ENCODE data around the gene BEST4.

Gene BEST4

DNA sequence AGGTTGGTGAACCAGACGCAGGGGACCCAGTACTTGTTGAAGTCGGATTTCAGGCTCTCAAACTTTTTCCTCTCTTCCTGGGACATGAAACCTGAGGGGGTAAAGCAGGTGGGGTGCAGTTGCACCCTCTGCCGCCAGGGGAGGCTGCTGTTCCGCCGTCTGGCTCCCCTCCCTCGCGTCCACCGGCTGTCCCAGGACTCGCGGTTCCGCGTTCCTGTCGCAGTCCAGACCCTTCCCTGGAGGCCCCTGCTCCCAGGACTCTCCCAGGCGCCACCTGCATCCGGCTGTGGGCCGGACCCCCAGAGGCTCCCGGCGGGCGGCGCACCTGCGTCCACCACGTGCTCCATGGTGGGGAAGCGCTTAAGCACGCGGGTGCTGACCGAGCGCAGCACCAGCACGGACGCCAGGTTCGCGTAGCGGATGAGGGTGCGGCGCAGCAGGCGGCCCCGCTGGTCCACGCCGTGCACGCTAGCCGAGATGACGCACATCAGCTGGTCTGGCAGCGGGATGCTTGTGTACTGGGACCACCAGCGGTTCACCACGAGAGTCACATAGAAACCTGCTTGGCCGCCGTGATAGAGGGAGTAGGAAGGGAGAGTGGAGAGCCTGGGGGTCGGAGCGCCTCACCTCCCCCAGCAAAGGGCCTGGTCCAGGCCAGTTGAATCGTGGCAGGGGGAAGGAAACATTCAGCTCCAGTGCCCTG lies 1.7 kb downstream of the BEST4 start (continued):
- TF ChIP-seq ZNF366 (tag by site-specific recombination; conservative IDR thresholded peaks at IDR 0.05), result peak; percentile 68; the same call in 1 of the 2 replicates
- TF ChIP-seq ZNF341 (tag by site-specific recombination; IDR thresholded peaks at IDR 0.05; ENCODE audit: low read depth), result peak; percentile 100
- TF ChIP-seq KLF16 (tag by site-specific recombination; IDR thresholded peaks at IDR 0.05), result peak; percentile 58
- peak; percentile 77 for TF ChIP-seq ZBTB48 (tag by site-specific recombination; IDR thresholded peaks at IDR 0.05)
- no peak for TF ChIP-seq ZNF544 (tag by site-specific recombination; IDR thresholded peaks at IDR 0.05)
- no peak for TF ChIP-seq ZNF433 (tag by site-specific recombination; IDR thresholded peaks at IDR 0.05; ENCODE audit: low read depth)
- TF ChIP-seq SALL2 (tag by site-specific recombination; IDR thresholded peaks at IDR 0.05; ENCODE audit: borderline replicate concordance), result no peak
- TF ChIP-seq SP2 (tag by site-specific recombination; IDR thresholded peaks at IDR 0.05), result peak; percentile 29
- TF ChIP-seq ZNF391 (tag by site-specific recombination; IDR thresholded peaks at IDR 0.05; ENCODE audit: borderline replicate concordance, low read depth), result no peak
- TF ChIP-seq, protein P1, sequence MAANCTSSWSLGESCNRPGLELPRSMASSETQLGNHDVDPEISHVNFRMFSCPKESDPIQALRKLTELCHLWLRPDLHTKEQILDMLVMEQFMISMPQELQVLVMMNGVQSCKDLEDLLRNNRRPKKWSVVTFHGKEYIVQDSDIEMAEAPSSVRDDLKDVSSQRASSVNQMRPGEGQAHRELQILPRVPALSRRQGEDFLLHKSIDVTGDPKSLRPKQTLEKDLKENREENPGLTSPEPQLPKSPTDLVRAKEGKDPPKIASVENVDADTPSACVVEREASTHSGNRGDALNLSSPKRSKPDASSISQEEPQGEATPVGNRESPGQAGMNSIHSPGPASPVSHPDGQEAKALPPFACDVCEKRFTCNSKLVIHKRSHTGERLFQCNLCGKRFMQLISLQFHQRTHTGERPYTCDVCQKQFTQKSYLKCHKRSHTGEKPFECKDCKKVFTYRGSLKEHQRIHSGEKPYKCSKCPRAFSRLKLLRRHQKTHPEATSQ (tag by site-specific recombination; IDR thresholded peaks at IDR 0.05), result 0 out of 2 replicates have a peak, but pooled peaks have one; percentile 28
- TF ChIP-seq, protein P2, sequence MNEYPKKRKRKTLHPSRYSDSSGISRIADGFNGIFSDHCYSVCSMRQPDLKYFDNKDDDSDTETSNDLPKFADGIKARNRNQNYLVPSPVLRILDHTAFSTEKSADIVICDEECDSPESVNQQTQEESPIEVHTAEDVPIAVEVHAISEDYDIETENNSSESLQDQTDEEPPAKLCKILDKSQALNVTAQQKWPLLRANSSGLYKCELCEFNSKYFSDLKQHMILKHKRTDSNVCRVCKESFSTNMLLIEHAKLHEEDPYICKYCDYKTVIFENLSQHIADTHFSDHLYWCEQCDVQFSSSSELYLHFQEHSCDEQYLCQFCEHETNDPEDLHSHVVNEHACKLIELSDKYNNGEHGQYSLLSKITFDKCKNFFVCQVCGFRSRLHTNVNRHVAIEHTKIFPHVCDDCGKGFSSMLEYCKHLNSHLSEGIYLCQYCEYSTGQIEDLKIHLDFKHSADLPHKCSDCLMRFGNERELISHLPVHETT (tag by site-specific recombination; IDR thresholded peaks at IDR 0.05), result peak; percentile 69; the same call in 1 of the 2 replicates
- no peak for TF ChIP-seq ZNF174 (tag by site-specific recombination; IDR thresholded peaks at IDR 0.05)
- TF ChIP-seq ZBTB1 (tag by site-specific recombination; IDR thresholded peaks at IDR 0.05), result no peak
- no peak for TF ChIP-seq ZNF202 (tag by site-specific recombination; IDR thresholded peaks at IDR 0.05; ENCODE audit: borderline replicate concordance)
- TF ChIP-seq, protein P3, sequence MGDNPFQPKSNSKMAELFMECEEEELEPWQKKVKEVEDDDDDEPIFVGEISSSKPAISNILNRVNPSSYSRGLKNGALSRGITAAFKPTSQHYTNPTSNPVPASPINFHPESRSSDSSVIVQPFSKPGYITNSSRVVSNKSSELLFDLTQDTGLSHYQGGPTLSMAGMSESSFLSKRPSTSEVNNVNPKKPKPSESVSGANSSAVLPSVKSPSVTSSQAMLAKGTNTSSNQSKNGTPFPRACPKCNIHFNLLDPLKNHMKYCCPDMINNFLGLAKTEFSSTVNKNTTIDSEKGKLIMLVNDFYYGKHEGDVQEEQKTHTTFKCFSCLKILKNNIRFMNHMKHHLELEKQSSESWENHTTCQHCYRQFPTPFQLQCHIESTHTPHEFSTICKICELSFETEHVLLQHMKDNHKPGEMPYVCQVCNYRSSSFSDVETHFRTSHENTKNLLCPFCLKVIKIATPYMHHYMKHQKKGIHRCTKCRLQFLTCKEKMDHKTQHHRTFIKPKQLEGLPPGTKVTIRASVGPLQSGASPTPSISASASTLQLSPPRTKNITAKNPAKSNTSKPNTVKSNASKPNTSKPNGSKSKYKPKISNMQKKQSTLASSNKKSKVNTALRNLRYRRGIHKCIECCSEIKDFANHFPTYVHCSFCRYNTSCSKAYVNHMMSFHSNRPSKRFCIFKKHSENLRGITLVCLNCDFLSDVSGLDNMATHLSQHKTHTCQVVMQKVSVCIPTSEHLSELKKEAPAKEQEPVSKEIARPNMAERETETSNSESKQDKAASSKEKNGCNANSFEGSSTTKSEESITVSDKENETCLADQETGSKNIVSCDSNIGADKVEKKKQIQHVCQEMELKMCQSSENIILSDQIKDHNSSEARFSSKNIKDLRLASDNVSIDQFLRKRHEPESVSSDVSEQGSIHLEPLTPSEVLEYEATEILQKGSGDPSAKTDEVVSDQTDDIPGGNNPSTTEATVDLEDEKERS (tag by site-specific recombination; IDR thresholded peaks at IDR 0.05), result no peak
- TF ChIP-seq, protein P4, sequence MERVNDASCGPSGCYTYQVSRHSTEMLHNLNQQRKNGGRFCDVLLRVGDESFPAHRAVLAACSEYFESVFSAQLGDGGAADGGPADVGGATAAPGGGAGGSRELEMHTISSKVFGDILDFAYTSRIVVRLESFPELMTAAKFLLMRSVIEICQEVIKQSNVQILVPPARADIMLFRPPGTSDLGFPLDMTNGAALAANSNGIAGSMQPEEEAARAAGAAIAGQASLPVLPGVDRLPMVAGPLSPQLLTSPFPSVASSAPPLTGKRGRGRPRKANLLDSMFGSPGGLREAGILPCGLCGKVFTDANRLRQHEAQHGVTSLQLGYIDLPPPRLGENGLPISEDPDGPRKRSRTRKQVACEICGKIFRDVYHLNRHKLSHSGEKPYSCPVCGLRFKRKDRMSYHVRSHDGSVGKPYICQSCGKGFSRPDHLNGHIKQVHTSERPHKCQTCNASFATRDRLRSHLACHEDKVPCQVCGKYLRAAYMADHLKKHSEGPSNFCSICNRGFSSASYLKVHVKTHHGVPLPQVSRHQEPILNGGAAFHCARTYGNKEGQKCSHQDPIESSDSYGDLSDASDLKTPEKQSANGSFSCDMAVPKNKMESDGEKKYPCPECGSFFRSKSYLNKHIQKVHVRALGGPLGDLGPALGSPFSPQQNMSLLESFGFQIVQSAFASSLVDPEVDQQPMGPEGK (tag by site-specific recombination; IDR thresholded peaks at IDR 0.05), result peak; percentile 93
- TF ChIP-seq ZNF600 (tag by site-specific recombination; IDR thresholded peaks at IDR 0.05), result peak; percentile 100
- TF ChIP-seq ZNF629 (tag by site-specific recombination; IDR thresholded peaks at IDR 0.05), result peak; percentile 66
- peak; percentile 82 for TF ChIP-seq ZFP37 (tag by site-specific recombination; IDR thresholded peaks at IDR 0.05)
- TF ChIP-seq, protein P5, sequence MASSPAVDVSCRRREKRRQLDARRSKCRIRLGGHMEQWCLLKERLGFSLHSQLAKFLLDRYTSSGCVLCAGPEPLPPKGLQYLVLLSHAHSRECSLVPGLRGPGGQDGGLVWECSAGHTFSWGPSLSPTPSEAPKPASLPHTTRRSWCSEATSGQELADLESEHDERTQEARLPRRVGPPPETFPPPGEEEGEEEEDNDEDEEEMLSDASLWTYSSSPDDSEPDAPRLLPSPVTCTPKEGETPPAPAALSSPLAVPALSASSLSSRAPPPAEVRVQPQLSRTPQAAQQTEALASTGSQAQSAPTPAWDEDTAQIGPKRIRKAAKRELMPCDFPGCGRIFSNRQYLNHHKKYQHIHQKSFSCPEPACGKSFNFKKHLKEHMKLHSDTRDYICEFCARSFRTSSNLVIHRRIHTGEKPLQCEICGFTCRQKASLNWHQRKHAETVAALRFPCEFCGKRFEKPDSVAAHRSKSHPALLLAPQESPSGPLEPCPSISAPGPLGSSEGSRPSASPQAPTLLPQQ (tag by site-specific recombination; IDR thresholded peaks at IDR 0.05), result peak; percentile 84
- TF ChIP-seq, protein P6, sequence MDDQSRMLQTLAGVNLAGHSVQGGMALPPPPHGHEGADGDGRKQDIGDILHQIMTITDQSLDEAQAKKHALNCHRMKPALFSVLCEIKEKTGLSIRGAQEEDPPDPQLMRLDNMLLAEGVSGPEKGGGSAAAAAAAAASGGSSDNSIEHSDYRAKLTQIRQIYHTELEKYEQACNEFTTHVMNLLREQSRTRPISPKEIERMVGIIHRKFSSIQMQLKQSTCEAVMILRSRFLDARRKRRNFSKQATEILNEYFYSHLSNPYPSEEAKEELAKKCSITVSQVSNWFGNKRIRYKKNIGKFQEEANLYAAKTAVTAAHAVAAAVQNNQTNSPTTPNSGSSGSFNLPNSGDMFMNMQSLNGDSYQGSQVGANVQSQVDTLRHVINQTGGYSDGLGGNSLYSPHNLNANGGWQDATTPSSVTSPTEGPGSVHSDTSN (CRISPR knock-in tag; IDR thresholded peaks at IDR 0.05), result peak; percentile 71; the same call in 1 of the 2 replicates
- no peak for TF ChIP-seq ZNF585B (tag by site-specific recombination; IDR thresholded peaks at IDR 0.05)
- TF ChIP-seq ZEB2 (tag by site-specific recombination; IDR thresholded peaks at IDR 0.05), result peak; percentile 97
- TF ChIP-seq, protein P7, sequence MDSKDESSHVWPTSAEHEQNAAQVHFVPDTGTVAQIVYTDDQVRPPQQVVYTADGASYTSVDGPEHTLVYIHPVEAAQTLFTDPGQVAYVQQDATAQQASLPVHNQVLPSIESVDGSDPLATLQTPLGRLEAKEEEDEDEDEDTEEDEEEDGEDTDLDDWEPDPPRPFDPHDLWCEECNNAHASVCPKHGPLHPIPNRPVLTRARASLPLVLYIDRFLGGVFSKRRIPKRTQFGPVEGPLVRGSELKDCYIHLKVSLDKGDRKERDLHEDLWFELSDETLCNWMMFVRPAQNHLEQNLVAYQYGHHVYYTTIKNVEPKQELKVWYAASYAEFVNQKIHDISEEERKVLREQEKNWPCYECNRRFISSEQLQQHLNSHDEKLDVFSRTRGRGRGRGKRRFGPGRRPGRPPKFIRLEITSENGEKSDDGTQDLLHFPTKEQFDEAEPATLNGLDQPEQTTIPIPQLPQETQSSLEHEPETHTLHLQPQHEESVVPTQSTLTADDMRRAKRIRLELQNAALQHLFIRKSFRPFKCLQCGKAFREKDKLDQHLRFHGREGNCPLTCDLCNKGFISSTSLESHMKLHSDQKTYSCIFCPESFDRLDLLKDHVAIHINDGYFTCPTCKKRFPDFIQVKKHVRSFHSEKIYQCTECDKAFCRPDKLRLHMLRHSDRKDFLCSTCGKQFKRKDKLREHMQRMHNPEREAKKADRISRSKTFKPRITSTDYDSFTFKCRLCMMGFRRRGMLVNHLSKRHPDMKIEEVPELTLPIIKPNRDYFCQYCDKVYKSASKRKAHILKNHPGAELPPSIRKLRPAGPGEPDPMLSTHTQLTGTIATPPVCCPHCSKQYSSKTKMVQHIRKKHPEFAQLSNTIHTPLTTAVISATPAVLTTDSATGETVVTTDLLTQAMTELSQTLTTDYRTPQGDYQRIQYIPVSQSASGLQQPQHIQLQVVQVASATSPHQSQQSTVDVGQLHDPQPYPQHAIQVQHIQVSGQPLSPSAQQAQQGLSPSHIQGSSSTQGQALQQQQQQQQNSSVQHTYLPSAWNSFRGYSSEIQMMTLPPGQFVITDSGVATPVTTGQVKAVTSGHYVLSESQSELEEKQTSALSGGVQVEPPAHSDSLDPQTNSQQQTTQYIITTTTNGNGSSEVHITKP (tag by site-specific recombination; IDR thresholded peaks at IDR 0.05), result peak; percentile 89
- peak; percentile 66 for TF ChIP-seq ZNF843 (tag by site-specific recombination; IDR thresholded peaks at IDR 0.05)

Measured in HEK293 (cell line).